DND-41 (cell line): ENCODE measurements around the gene SH2B3.

Experiments used
- CTCF ChIP-seq: IDR thresholded peaks from 2 replicates; pipeline ENCODE4 v1.5.1; 2012; ENCODE audit warnings: borderline replicate concordance, low read length, moderate library complexity, mild to moderate bottlenecking; ENCODE audit not compliant: poor library complexity, severe bottlenecking; ENCODE audit errors: extremely low read depth
- EZH2 ChIP-seq: IDR thresholded peaks from 3 replicates; pipeline ENCODE4 v1.6.1; 2012; ENCODE audit warnings: borderline replicate concordance, low read depth, mild to moderate bottlenecking, moderate library complexity, low read length, inconsistent platforms; ENCODE audit not compliant: severe bottlenecking

GRCh38 chr12:111444314-111444924, 38.7 kb downstream of the SH2B3 start:
- TF ChIP-seq CTCF: no peak
- no peak for TF ChIP-seq EZH2
